ENCODE measurements around the gene SMARCA4.
"Not testable (repeated sequence)": the region's sequence is repeated elsewhere in the genome, so short reads cannot be mapped to it uniquely, and the experiment has no call there.

SMARCA4 gene

GRCh38 chr19:11041194-11041593 is 80.4 kb downstream of the SMARCA4 start:
- DNase-seq, result no peak

GRCh38 chr19:11041966-11042627 is 81.3 kb downstream of the SMARCA4 start:
- no peak for DNase-seq

GRCh38 chr19:11044431-11044830 is 83.6 kb downstream of the SMARCA4 start:
- no peak for DNase-seq

GRCh38 chr19:11045536-11045935 is 84.7 kb downstream of the SMARCA4 start:
- DNase-seq, result no peak

GRCh38 chr19:11046605-11047354 is 86.0 kb downstream of the SMARCA4 start:
- no peak for DNase-seq

GRCh38 chr19:11047866-11048265 is 87.0 kb downstream of the SMARCA4 start:
- DNase-seq, result no peak

GRCh38 chr19:11050323-11051114 is 89.7 kb downstream of the SMARCA4 start:
- DNase-seq, result no peak

- DNase-seq, result no peak
Measured at GRCh38 chr19:11053817-11054195, 93.0 kb downstream of the SMARCA4 start.

- DNase-seq, result no peak
Measured at GRCh38 chr19:11054200-11054599, 93.4 kb downstream of the SMARCA4 start.

GRCh38 chr19:11054628-11055027 is 93.8 kb downstream of the SMARCA4 start:
- DNase-seq, result no peak

- DNase-seq, result no peak
Measured at GRCh38 chr19:11058246-11059030, 97.6 kb downstream of the SMARCA4 start.

GRCh38 chr19:11059511-11060358 is 98.9 kb downstream of the SMARCA4 start:
- no peak for DNase-seq

- no peak for DNase-seq
Measured at GRCh38 chr19:11061952-11062351, 101.1 kb downstream of the SMARCA4 start.

- no peak for DNase-seq
Measured at GRCh38 chr19:11063434-11063833, 102.6 kb downstream of the SMARCA4 start.

- no peak for DNase-seq
Measured at GRCh38 chr19:11064831-11065303, 104.0 kb downstream of the SMARCA4 start.

GRCh38 chr19:11066326-11066725 is 105.5 kb downstream of the SMARCA4 start:
- DNase-seq, result no peak

GRCh38 chr19:11067356-11068113 is 106.7 kb downstream of the SMARCA4 start:
- no peak for DNase-seq

- no peak for DNase-seq
Measured at GRCh38 chr19:11069561-11069960, 108.7 kb downstream of the SMARCA4 start.

GRCh38 chr19:11070123-11070522 is 109.3 kb downstream of the SMARCA4 start:
- no peak for DNase-seq

GRCh38 chr19:11073568-11073967 is 112.7 kb downstream of the SMARCA4 start:
- no peak for DNase-seq

- not testable (repeated sequence) for DNase-seq
Measured at GRCh38 chr19:11076792-11077191, 116.0 kb downstream of the SMARCA4 start.

All from activated gamma-delta T cell (primary cell).